K562 (cell line): ENCODE measurements around the gene PREX1. TPM values are rescaled to one million over a fixed set of nuclear protein-coding genes. Genes with fewer than 3 reads are reported as not detected.

ENCODE experiments used
- AFF1 ChIP-seq, 2 experiments: fragments of 450-650 bp; IDR thresholded peaks; 2 replicates each; pipeline ENCODE4 v1.6.1; 2018; ENCODE audit warnings: mild to moderate bottlenecking in 2 of 2, low read depth in 1 of 2; ENCODE audit not compliant: partially characterized antibody in 2 of 2
- CCNT2 ChIP-seq: IDR thresholded peaks from 2 replicates; pipeline ENCODE4 v1.6.1; 2011; ENCODE audit warnings: borderline replicate concordance, low read depth, mild to moderate bottlenecking, moderate library complexity, mixed read lengths, low read length; ENCODE audit not compliant: insufficient read length; ENCODE audit errors: extremely low read depth
- ETV5 ChIP-seq: sonication (generic); formaldehyde crosslinking; IDR thresholded peaks from 2 replicates; pipeline ENCODE4 v1.4.0; 2020; ENCODE audit warnings: low read depth, mild to moderate bottlenecking, missing genetic modification reagents
- FOXP4 ChIP-seq: sonication (generic); formaldehyde crosslinking; IDR thresholded peaks from 2 replicates; pipeline ENCODE4 v1.8.0; 2022; ENCODE audit warnings: mild to moderate bottlenecking, missing genetic modification reagents, borderline replicate concordance
- HOMEZ ChIP-seq: fragments of 250-450 bp; sonication (Bioruptor Pico); IDR thresholded peaks from 2 replicates; pipeline ENCODE4 v1.4.0; 2020; ENCODE audit warnings: mild to moderate bottlenecking, moderate library complexity
- KLF10 ChIP-seq: fragments of 250-450 bp; sonication (Bioruptor Pico); IDR thresholded peaks from 2 replicates; pipeline ENCODE4 v1.6.1; 2021; ENCODE audit warnings: matching md5 sums
- OTX1 ChIP-seq: fragments of 450-650 bp; formaldehyde crosslinking; IDR thresholded peaks from 2 replicates; pipeline ENCODE4 v1.4.0; 2022; ENCODE audit warnings: mild to moderate bottlenecking
- POLR2AphosphoS5 ChIP-seq: IDR thresholded peaks from 2 replicates; pipeline ENCODE4 v1.6.1; 2011; ENCODE audit warnings: mild to moderate bottlenecking, low read depth, low read length, moderate library complexity; ENCODE audit not compliant: control insufficient read depth, insufficient read depth
- RFX5 ChIP-seq: IDR thresholded peaks from 2 replicates; pipeline ENCODE4 v1.6.1; 2011; ENCODE audit warnings: low read depth, mild to moderate bottlenecking, improper control_type of control experiment, low read length
- RFX7 ChIP-seq: fragments of 250-450 bp; sonication (Bioruptor Pico); IDR thresholded peaks from 2 replicates; pipeline ENCODE4 v1.5.1; 2021; ENCODE audit warnings: mild to moderate bottlenecking
- SMARCA5 ChIP-seq: fragments of 450-650 bp; IDR thresholded peaks from 2 replicates; pipeline ENCODE4 v1.6.1; 2016
- ZBTB33 ChIP-seq: sonication (generic); formaldehyde crosslinking; IDR thresholded peaks from 2 replicates; pipeline ENCODE4 v1.8.1; 2023; ENCODE audit warnings: mild to moderate bottlenecking, missing genetic modification reagents
- ZBTB34 ChIP-seq: fragments of 250-450 bp; sonication (Bioruptor Pico); IDR thresholded peaks from 2 replicates; pipeline ENCODE4 v1.8.0; 2021; ENCODE audit warnings: mild to moderate bottlenecking, moderate library complexity
- ZKSCAN3 ChIP-seq: fragments of 250-450 bp; sonication (Bioruptor Pico); IDR thresholded peaks from 2 replicates; pipeline ENCODE4 v1.4.0; 2020
- ZNF41 ChIP-seq: fragments of 250-450 bp; sonication (Bioruptor Pico); conservative IDR thresholded peaks from 2 replicates; pipeline ENCODE4 v1.4.0; 2020; ENCODE audit warnings: mild to moderate bottlenecking
- polyA plus RNA-seq, 8 experiments: library from polyadenylated mRNA; depleted of rRNA in 4 of 8; stranded (reverse) in 5 of 8; unstranded in 3 of 8; fragments of >200 nt; fragmentation: Nextera tagmentation in 2 of 8; fragmentation: Illumina TruSeq in 1 of 8; extraction: Ambion mirVana in 2 of 8; extraction: Trizol in 1 of 8; gene quantifications; 2 replicates each; pipeline versions ENCODE4 v1.2.1 to v1.2.3, GENCODE V29; 2011 to 2014; ENCODE audit warnings: inconsistent platforms in 1 of 8, missing spikeins in 1 of 8
- total RNA-seq, 7 experiments: library from RNA; depleted of rRNA in 6 of 7; stranded (reverse); fragments of >200 nt in 6 of 7; fragmentation: Illumina TruSeq in 2 of 7; extraction: Trizol in 2 of 7; gene quantifications; 2 replicates each; pipeline versions ENCODE4 v1.2.1 to v1.2.3, GENCODE V29; 2011 to 2021; ENCODE audit warnings: low replicate concordance in 1 of 7

The PREX1 gene
- total and polyA plus RNA-seq, 9 of the 15 experiments (the other 6 are each of a cell fraction or from before 2014, with no cell fraction given): 0.37 to 10.4 (median 4.8) TPM

DNA sequence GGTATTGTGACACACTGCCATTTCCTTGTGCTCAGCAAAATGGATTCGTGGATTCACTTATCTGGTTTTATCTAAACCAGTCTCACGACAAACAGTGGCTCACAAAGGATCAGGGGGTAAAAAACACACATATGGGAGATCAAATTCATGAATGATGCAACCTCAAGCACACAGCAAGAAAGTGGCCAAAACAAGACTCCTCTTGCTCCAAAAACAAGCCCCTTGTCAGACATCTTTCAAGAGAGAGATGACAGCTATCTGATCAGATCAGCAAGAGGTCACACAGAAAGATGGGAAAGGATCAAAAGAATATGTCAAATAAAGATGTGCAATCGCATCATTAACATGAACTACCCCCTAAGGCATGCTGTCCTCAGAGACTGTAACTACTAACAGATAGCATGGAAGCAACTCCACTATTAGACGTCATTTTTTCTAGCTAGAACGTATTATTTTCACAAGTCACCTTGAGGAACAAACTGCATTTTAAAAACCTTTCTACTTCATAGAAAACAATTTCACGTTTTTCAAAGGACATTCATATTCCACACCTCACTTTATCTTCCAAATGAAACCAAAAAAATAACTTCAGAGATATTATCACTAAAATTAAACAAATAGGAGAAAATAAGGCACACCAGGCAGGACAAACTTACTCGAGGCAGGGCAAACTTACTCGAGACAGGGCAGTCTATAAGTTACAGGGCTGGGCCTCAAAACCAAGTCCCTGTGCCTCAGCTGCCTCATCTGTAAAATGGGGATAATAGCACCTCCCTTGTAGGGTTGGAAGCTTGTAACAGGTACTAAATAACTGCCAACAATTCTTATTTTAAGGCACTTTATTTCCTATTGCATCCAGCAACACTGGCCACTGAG lies 122.3 kb downstream of the PREX1 start (continued):
- TF ChIP-seq FOXP4 (CRISPR knock-in tag) (no peak), OTX1 (CRISPR knock-in tag) (no peak), ZNF41 (CRISPR knock-in tag) (no peak), SMARCA5 (peak; percentile 24; the same call in 1 of the 2 replicates), RFX7 (no peak), ZKSCAN3 (CRISPR knock-in tag) (no peak), ZBTB34 (CRISPR knock-in tag) (no peak), POLR2AphosphoS5 (no peak), HOMEZ (CRISPR knock-in tag) (no peak), RFX5 (no peak), CCNT2 (no peak), AFF1 (IDR thresholded peaks at IDR 0.05; ENCODE audit: low read depth in 1 of 2, partially characterized antibody in 2 of 2) (no peak), ETV5 (CRISPR knock-in tag) (no peak), KLF10 (no peak), ZBTB33 (no peak)
